K562 (cell line): Measurements from ENCODE around the gene RNF39. TPM values are rescaled to one million over a fixed set of nuclear protein-coding genes. Genes with fewer than 3 reads are reported as not detected.

ENCODE experiments used
- polyA plus RNA-seq, 8 experiments: library from polyadenylated mRNA; depleted of rRNA in 4 of 8; stranded (reverse) in 5 of 8; unstranded in 3 of 8; fragments of >200 nt; fragmentation: Nextera tagmentation in 2 of 8; fragmentation: Illumina TruSeq in 1 of 8; extraction: Ambion mirVana in 2 of 8; extraction: Trizol in 1 of 8; gene quantifications; 2 replicates each; pipeline versions ENCODE4 v1.2.1 to v1.2.3, GENCODE V29; 2011 to 2014; ENCODE audit warnings: inconsistent platforms in 1 of 8, missing spikeins in 1 of 8
- small RNA-seq: library from RNA; depleted of rRNA; stranded (forward); fragments of <200 nt; gene quantifications from one replicate; pipeline ENCODE3, GENCODE V24; 2014
- total RNA-seq, 7 experiments: library from RNA; depleted of rRNA in 6 of 7; stranded (reverse); fragments of >200 nt in 6 of 7; fragmentation: Illumina TruSeq in 2 of 7; extraction: Trizol in 2 of 7; gene quantifications; 2 replicates each; pipeline versions ENCODE4 v1.2.1 to v1.2.3, GENCODE V29; 2011 to 2021; ENCODE audit warnings: low replicate concordance in 1 of 7

RNF39 gene
- total and polyA plus RNA-seq, 9 of the 15 experiments (the other 6 are each of a cell fraction or from before 2014, with no cell fraction given), result not detected

Small RNAs within 50 kb of the gene (small RNA-seq; reads per million reads assigned to genes)
- not detected for gene RF02218
- not detected for gene RF02219
- not detected for gene RF02220

Other genes starting within 250 kb of the RNF39 start
Only the 7 nearest of the 9 such genes appear.
- not detected in 2 replicates for gene HLA-A, start 133.2 kb downstream of the RNF39 start, total RNA-seq (2014; rRNA removed)
- not detected in 2 replicates for gene HLA-A, start 133.2 kb downstream of the RNF39 start, total RNA-seq (2014; rRNA removed; fragmentation: Illumina TruSeq; extraction: Trizol)
- not detected in 2 replicates for gene HLA-A, start 133.2 kb downstream of the RNF39 start, total RNA-seq (2015; rRNA removed; fragmentation: Illumina TruSeq; extraction: Trizol)
- 3.3 and 4.5 TPM in 2 replicates for gene HLA-A, start 133.2 kb downstream of the RNF39 start, total RNA-seq (2021)
- not detected in 2 replicates for gene HLA-A, start 133.2 kb downstream of the RNF39 start, polyA plus RNA-seq (2011; rRNA removed)
- gene HLA-A, start 133.2 kb downstream of the RNF39 start, polyA plus RNA-seq (2014; fragmentation: Illumina TruSeq; extraction: Trizol), result not detected in 2 replicates
- gene HLA-A, start 133.2 kb downstream of the RNF39 start, polyA plus RNA-seq (2014; fragmentation: Nextera tagmentation; extraction: Ambion mirVana), result not detected
- gene HLA-A, start 133.2 kb downstream of the RNF39 start, polyA plus RNA-seq (2014; rRNA removed), result 0.09 and 0.46 TPM in 2 replicates
- gene POLR1H, start 14.5 kb downstream of the RNF39 start, total RNA-seq (2014; rRNA removed), result 92.2 and 119 TPM in 2 replicates
- 126 and 174 TPM in 2 replicates for gene POLR1H, start 14.5 kb downstream of the RNF39 start, total RNA-seq (2014; rRNA removed; fragmentation: Illumina TruSeq; extraction: Trizol)
- 150 and 160 TPM in 2 replicates for gene POLR1H, start 14.5 kb downstream of the RNF39 start, total RNA-seq (2015; rRNA removed; fragmentation: Illumina TruSeq; extraction: Trizol)
- gene POLR1H, start 14.5 kb downstream of the RNF39 start, total RNA-seq (2021), result 113 and 123 TPM in 2 replicates
- 143 and 156 TPM in 2 replicates for gene POLR1H, start 14.5 kb downstream of the RNF39 start, polyA plus RNA-seq (2011; rRNA removed)
- 115 and 122 TPM in 2 replicates for gene POLR1H, start 14.5 kb downstream of the RNF39 start, polyA plus RNA-seq (2014; fragmentation: Illumina TruSeq; extraction: Trizol)
- gene POLR1H, start 14.5 kb downstream of the RNF39 start, polyA plus RNA-seq (2014; fragmentation: Nextera tagmentation; extraction: Ambion mirVana), result 100 to 1,000 TPM; 322 to 333 TPM
- gene POLR1H, start 14.5 kb downstream of the RNF39 start, polyA plus RNA-seq (2014; rRNA removed), result 121 and 149 TPM in 2 replicates
- gene PPP1R11, start 8.6 kb downstream of the RNF39 start, total RNA-seq (2014; rRNA removed), result 32.9 and 46.2 TPM in 2 replicates
- 39.3 and 40.8 TPM in 2 replicates for gene PPP1R11, start 8.6 kb downstream of the RNF39 start, total RNA-seq (2014; rRNA removed; fragmentation: Illumina TruSeq; extraction: Trizol)
- 51.3 and 51.5 TPM in 2 replicates for gene PPP1R11, start 8.6 kb downstream of the RNF39 start, total RNA-seq (2015; rRNA removed; fragmentation: Illumina TruSeq; extraction: Trizol)
- gene PPP1R11, start 8.6 kb downstream of the RNF39 start, total RNA-seq (2021), result 44.6 and 49.7 TPM in 2 replicates
- gene PPP1R11, start 8.6 kb downstream of the RNF39 start, polyA plus RNA-seq (2011; rRNA removed), result 74.6 and 77.8 TPM in 2 replicates
- 71.7 and 94.8 TPM in 2 replicates for gene PPP1R11, start 8.6 kb downstream of the RNF39 start, polyA plus RNA-seq (2014; fragmentation: Illumina TruSeq; extraction: Trizol)
- gene PPP1R11, start 8.6 kb downstream of the RNF39 start, polyA plus RNA-seq (2014; fragmentation: Nextera tagmentation; extraction: Ambion mirVana), result 10 to 100 TPM; 17.8 to 30.9 TPM
- gene PPP1R11, start 8.6 kb downstream of the RNF39 start, polyA plus RNA-seq (2014; rRNA removed), result 58.1 and 64.1 TPM in 2 replicates
- gene TRIM31, start 37.3 kb upstream of the RNF39 start, total RNA-seq (2014; rRNA removed), result not detected in 2 replicates
- gene TRIM31, start 37.3 kb upstream of the RNF39 start, total RNA-seq (2014; rRNA removed; fragmentation: Illumina TruSeq; extraction: Trizol), result not detected in 2 replicates
- not detected in 2 replicates for gene TRIM31, start 37.3 kb upstream of the RNF39 start, total RNA-seq (2015; rRNA removed; fragmentation: Illumina TruSeq; extraction: Trizol)
- not detected in 2 replicates for gene TRIM31, start 37.3 kb upstream of the RNF39 start, total RNA-seq (2021)
- not detected in 2 replicates for gene TRIM31, start 37.3 kb upstream of the RNF39 start, polyA plus RNA-seq (2011; rRNA removed)
- gene TRIM31, start 37.3 kb upstream of the RNF39 start, polyA plus RNA-seq (2014; fragmentation: Illumina TruSeq; extraction: Trizol), result not detected in 2 replicates
- not detected for gene TRIM31, start 37.3 kb upstream of the RNF39 start, polyA plus RNA-seq (2014; fragmentation: Nextera tagmentation; extraction: Ambion mirVana)
- not detected in 2 replicates for gene TRIM31, start 37.3 kb upstream of the RNF39 start, polyA plus RNA-seq (2014; rRNA removed)
- gene TRIM40, start 60.4 kb upstream of the RNF39 start, total RNA-seq (2014; rRNA removed), result not detected in 2 replicates
- gene TRIM40, start 60.4 kb upstream of the RNF39 start, total RNA-seq (2014; rRNA removed; fragmentation: Illumina TruSeq; extraction: Trizol), result not detected in 2 replicates
- gene TRIM40, start 60.4 kb upstream of the RNF39 start, total RNA-seq (2015; rRNA removed; fragmentation: Illumina TruSeq; extraction: Trizol), result not detected in 2 replicates
- not detected in 2 replicates for gene TRIM40, start 60.4 kb upstream of the RNF39 start, total RNA-seq (2021)
- gene TRIM40, start 60.4 kb upstream of the RNF39 start, polyA plus RNA-seq (2011; rRNA removed), result not detected in 2 replicates
- gene TRIM40, start 60.4 kb upstream of the RNF39 start, polyA plus RNA-seq (2014; fragmentation: Illumina TruSeq; extraction: Trizol), result not detected in 2 replicates
- gene TRIM40, start 60.4 kb upstream of the RNF39 start, polyA plus RNA-seq (2014; fragmentation: Nextera tagmentation; extraction: Ambion mirVana), result under 1 TPM in 1 of 2 experiments, not detected in 1; 0.04 TPM
- 0.08 TPM in 1 of 2 replicates, not detected in the other for gene TRIM40, start 60.4 kb upstream of the RNF39 start, polyA plus RNA-seq (2014; rRNA removed)
- gene TRIM10, start 85.4 kb upstream of the RNF39 start, total RNA-seq (2014; rRNA removed), result 0.36 and 0.61 TPM in 2 replicates
- gene TRIM10, start 85.4 kb upstream of the RNF39 start, total RNA-seq (2014; rRNA removed; fragmentation: Illumina TruSeq; extraction: Trizol), result 0.65 and 0.73 TPM in 2 replicates
- 0.36 and 0.38 TPM in 2 replicates for gene TRIM10, start 85.4 kb upstream of the RNF39 start, total RNA-seq (2015; rRNA removed; fragmentation: Illumina TruSeq; extraction: Trizol)
- gene TRIM10, start 85.4 kb upstream of the RNF39 start, total RNA-seq (2021), result 0.58 and 0.86 TPM in 2 replicates
- gene TRIM10, start 85.4 kb upstream of the RNF39 start, polyA plus RNA-seq (2011; rRNA removed), result 0.26 and 0.31 TPM in 2 replicates
- gene TRIM10, start 85.4 kb upstream of the RNF39 start, polyA plus RNA-seq (2014; fragmentation: Illumina TruSeq; extraction: Trizol), result 0.74 and 0.83 TPM in 2 replicates
- under 1 TPM; 0.15 to 0.36 TPM for gene TRIM10, start 85.4 kb upstream of the RNF39 start, polyA plus RNA-seq (2014; fragmentation: Nextera tagmentation; extraction: Ambion mirVana)
- gene TRIM10, start 85.4 kb upstream of the RNF39 start, polyA plus RNA-seq (2014; rRNA removed), result 0.90 and 1.00 TPM in 2 replicates
- gene TRIM15, start 87.8 kb upstream of the RNF39 start, total RNA-seq (2014; rRNA removed), result 2.3 and 2.6 TPM in 2 replicates
- gene TRIM15, start 87.8 kb upstream of the RNF39 start, total RNA-seq (2014; rRNA removed; fragmentation: Illumina TruSeq; extraction: Trizol), result 0.80 and 0.91 TPM in 2 replicates
- 0.34 and 0.83 TPM in 2 replicates for gene TRIM15, start 87.8 kb upstream of the RNF39 start, total RNA-seq (2015; rRNA removed; fragmentation: Illumina TruSeq; extraction: Trizol)
- 1.2 TPM in 2 replicates for gene TRIM15, start 87.8 kb upstream of the RNF39 start, total RNA-seq (2021)
- gene TRIM15, start 87.8 kb upstream of the RNF39 start, polyA plus RNA-seq (2011; rRNA removed), result 0.21 and 0.65 TPM in 2 replicates
- 0.70 and 1.2 TPM in 2 replicates for gene TRIM15, start 87.8 kb upstream of the RNF39 start, polyA plus RNA-seq (2014; fragmentation: Illumina TruSeq; extraction: Trizol)
- under 1 TPM; 0.06 to 0.15 TPM for gene TRIM15, start 87.8 kb upstream of the RNF39 start, polyA plus RNA-seq (2014; fragmentation: Nextera tagmentation; extraction: Ambion mirVana)
- gene TRIM15, start 87.8 kb upstream of the RNF39 start, polyA plus RNA-seq (2014; rRNA removed), result 2.2 and 2.9 TPM in 2 replicates